Fibroblast of lung (primary cell): ENCODE results near the gene THRA.

Experiments
- CTCF ChIP-seq, 2 donors: IDR thresholded peaks in 1 of 2; conservative IDR thresholded peaks in 1 of 2; 1 replicate in 1 of 2; 2 replicates in 1 of 2; pipeline ENCODE4 v1.5.1; 2011 to 2012; ENCODE audit warnings: low read length in 2 of 2, control low read depth in 1 of 2, inconsistent platforms in 1 of 2, low read depth in 1 of 2, mild to moderate bottlenecking in 1 of 2
- EZH2 ChIP-seq: IDR thresholded peaks from 2 replicates; pipeline ENCODE4 v1.5.1; 2012; ENCODE audit warnings: low read length, control low read depth, mild to moderate bottlenecking; ENCODE audit errors: missing control alignments

- no peak for TF ChIP-seq CTCF (conservative IDR thresholded peaks at IDR 0.05 in 1 of 2, IDR thresholded peaks at IDR 0.05 in 1 of 2; ENCODE audit: low read depth in 1 of 2, low read length in 2 of 2)
- TF ChIP-seq EZH2: no peak
Observed at GRCh38 chr17:40068917-40069750, 6.4 kb downstream of the THRA start.
